ENCODE data around the gene ATXN1. TPM values are rescaled to one million over a fixed set of nuclear protein-coding genes. Genes with fewer than 3 reads are reported as not detected.
A peak's percentile ranks its signal among the peaks of the same experiment; 100 is the strongest.

The ATXN1 gene
- total and polyA plus RNA-seq, 2 of the 13 experiments (the other 11 are each of a cell fraction or from before 2014, with no cell fraction given), result 20.7 to 39.5 TPM

DNA sequence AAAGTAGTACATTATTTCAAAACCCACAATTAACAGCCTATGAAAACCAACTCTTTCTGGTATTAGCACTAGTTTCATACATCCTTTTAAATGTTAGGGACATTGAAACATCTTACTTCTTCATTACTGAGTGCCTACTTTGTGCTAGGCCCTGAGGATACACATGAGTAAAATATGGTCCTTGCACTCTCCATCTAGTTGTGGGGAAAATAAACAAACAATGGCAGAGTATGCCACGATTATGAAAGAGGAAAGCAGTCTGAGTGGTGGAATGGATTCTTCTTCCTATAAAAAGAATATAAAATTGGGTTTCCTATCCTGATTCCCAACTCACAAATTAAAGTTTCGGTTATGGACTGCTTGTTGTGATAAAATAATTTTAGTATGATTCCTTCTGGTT, 84.9 kb downstream of the ATXN1 start:
- Histone ChIP-seq H3K9ac (ENCODE audit: insufficient read depth, low read depth, low read length) (no peak overlapping the region), H4K20me1 (ENCODE audit: insufficient read depth, low read length) (no peaks in the 10 kb centered on the region), H3K36me3 (replicated peaks in 1 of 2; ENCODE audit: control insufficient read depth in 1 of 2, insufficient read depth in 2 of 2, low read length in 2 of 2) (no peaks in the 10 kb centered on the region), H2AFZ (ENCODE audit: low read length) (no peak overlapping the region), H3K4me2 (ENCODE audit: low read depth, low read length) (peak overlapping the region; percentile 43; the same call in 1 of the 2 replicates), H3K4me1 (ENCODE audit: insufficient read depth, low read length) (peaks cover 76% of the 10 kb centered on the region), H3K79me2 (ENCODE audit: insufficient read depth, low read length) (peaks cover 32% of the 10 kb centered on the region), H3K4me3 (replicated peaks in 1 of 3; ENCODE audit: insufficient read depth in 1 of 3, low read depth in 2 of 3, low read length in 3 of 3) (no peak overlapping the region), H3K27me3 (ENCODE audit: control insufficient read depth in 1 of 2, insufficient read depth in 2 of 2, low read length in 2 of 2) (no peaks in the 10 kb centered on the region), H3K9me3 (ENCODE audit: low read length) (no peaks in the 10 kb centered on the region), H3K27ac (ENCODE audit: extremely low read length, insufficient read depth, low read length) (peak overlapping the region; percentile 30)
- FAIRE-seq, result no peak
- in situ Hi-C loops (cut with HindIII; ENCODE audit: extremely low pct_ligation_motif_present, low pct_unique_long_range_greater_than_20kb), result no loop called here
- TSS peak; percentile 18 for BruUV-seq (replicated peaks)
- peak; percentile 30 for DNase-seq (ENCODE audit: low spot score)
- 40% methylated on average over 2 of the region's 2 CpGs for WGBS (ENCODE audit: low lambda C conversion rate)
- ChIA-PET POLR2A (no interaction called here), CTCF (ENCODE audit: low intra/inter-chr PET ratio, low total read pairs) (no interaction called here)
- intact Hi-C loops (cut with micrococcal nuclease; ENCODE audit: unreplicated experiment), result no loop called here
- peak; percentile 70 for ATAC-seq
- TF ChIP-seq ZNF510 (CRISPR knock-in tag; IDR thresholded peaks at IDR 0.05; ENCODE audit: low read depth), result no peak
- no peak for TF ChIP-seq SYNCRIP (IDR thresholded peaks at IDR 0.05; ENCODE audit: insufficient read depth, low read depth, low read length)
- no peak for TF ChIP-seq RFXANK (CRISPR knock-in tag; IDR thresholded peaks at IDR 0.05)
- no peak for TF ChIP-seq MIER3 (CRISPR knock-in tag; IDR thresholded peaks at IDR 0.05; ENCODE audit: borderline replicate concordance)
- TF ChIP-seq, protein P1, sequence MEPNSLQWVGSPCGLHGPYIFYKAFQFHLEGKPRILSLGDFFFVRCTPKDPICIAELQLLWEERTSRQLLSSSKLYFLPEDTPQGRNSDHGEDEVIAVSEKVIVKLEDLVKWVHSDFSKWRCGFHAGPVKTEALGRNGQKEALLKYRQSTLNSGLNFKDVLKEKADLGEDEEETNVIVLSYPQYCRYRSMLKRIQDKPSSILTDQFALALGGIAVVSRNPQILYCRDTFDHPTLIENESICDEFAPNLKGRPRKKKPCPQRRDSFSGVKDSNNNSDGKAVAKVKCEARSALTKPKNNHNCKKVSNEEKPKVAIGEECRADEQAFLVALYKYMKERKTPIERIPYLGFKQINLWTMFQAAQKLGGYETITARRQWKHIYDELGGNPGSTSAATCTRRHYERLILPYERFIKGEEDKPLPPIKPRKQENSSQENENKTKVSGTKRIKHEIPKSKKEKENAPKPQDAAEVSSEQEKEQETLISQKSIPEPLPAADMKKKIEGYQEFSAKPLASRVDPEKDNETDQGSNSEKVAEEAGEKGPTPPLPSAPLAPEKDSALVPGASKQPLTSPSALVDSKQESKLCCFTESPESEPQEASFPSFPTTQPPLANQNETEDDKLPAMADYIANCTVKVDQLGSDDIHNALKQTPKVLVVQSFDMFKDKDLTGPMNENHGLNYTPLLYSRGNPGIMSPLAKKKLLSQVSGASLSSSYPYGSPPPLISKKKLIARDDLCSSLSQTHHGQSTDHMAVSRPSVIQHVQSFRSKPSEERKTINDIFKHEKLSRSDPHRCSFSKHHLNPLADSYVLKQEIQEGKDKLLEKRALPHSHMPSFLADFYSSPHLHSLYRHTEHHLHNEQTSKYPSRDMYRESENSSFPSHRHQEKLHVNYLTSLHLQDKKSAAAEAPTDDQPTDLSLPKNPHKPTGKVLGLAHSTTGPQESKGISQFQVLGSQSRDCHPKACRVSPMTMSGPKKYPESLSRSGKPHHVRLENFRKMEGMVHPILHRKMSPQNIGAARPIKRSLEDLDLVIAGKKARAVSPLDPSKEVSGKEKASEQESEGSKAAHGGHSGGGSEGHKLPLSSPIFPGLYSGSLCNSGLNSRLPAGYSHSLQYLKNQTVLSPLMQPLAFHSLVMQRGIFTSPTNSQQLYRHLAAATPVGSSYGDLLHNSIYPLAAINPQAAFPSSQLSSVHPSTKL (CRISPR knock-in tag; IDR thresholded peaks at IDR 0.05), result peak; percentile 57; the same call in 1 of the 2 replicates
- TF ChIP-seq, protein P2, sequence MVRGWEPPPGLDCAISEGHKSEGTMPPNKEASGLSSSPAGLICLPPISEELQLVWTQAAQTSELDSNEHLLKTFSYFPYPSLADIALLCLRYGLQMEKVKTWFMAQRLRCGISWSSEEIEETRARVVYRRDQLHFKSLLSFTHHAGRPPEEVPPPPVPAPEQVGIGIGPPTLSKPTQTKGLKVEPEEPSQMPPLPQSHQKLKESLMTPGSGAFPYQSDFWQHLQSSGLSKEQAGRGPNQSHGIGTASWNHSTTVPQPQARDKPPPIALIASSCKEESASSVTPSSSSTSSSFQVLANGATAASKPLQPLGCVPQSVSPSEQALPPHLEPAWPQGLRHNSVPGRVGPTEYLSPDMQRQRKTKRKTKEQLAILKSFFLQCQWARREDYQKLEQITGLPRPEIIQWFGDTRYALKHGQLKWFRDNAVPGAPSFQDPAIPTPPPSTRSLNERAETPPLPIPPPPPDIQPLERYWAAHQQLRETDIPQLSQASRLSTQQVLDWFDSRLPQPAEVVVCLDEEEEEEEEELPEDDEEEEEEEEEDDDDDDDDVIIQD (CRISPR knock-in tag; IDR thresholded peaks at IDR 0.05; ENCODE audit: low read depth), result peak; percentile 61; the same call in 1 of the 2 replicates
- no peak for TF ChIP-seq ZNF160 (CRISPR knock-in tag; IDR thresholded peaks at IDR 0.05)
- no peak for TF ChIP-seq ZNF577 (CRISPR knock-in tag; IDR thresholded peaks at IDR 0.05; ENCODE audit: borderline replicate concordance, low read depth)
- no peak for TF ChIP-seq CHD2 (IDR thresholded peaks at IDR 0.05; ENCODE audit: low read depth, low read length)
- TF ChIP-seq, protein P3, sequence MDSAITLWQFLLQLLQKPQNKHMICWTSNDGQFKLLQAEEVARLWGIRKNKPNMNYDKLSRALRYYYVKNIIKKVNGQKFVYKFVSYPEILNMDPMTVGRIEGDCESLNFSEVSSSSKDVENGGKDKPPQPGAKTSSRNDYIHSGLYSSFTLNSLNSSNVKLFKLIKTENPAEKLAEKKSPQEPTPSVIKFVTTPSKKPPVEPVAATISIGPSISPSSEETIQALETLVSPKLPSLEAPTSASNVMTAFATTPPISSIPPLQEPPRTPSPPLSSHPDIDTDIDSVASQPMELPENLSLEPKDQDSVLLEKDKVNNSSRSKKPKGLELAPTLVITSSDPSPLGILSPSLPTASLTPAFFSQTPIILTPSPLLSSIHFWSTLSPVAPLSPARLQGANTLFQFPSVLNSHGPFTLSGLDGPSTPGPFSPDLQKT (CRISPR knock-in tag; IDR thresholded peaks at IDR 0.05; ENCODE audit: borderline replicate concordance), result no peak
- TF ChIP-seq SRSF9 (IDR thresholded peaks at IDR 0.05; ENCODE audit: borderline replicate concordance, insufficient read depth, low read depth, low read length, poor library complexity, severe bottlenecking), result no peak
- TF ChIP-seq, protein P4, sequence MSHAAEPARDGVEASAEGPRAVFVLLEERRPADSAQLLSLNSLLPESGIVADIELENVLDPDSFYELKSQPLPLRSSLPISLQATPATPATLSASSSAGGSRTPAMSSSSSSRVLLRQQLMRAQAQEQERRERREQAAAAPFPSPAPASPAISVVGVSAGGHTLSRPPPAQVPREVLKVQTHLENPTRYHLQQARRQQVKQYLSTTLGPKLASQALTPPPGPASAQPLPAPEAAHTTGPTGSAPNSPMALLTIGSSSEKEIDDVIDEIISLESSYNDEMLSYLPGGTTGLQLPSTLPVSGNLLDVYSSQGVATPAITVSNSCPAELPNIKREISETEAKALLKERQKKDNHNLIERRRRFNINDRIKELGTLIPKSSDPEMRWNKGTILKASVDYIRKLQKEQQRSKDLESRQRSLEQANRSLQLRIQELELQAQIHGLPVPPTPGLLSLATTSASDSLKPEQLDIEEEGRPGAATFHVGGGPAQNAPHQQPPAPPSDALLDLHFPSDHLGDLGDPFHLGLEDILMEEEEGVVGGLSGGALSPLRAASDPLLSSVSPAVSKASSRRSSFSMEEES (CRISPR knock-in tag; IDR thresholded peaks at IDR 0.05), result no peak
- TF ChIP-seq HIVEP1 (CRISPR knock-in tag; IDR thresholded peaks at IDR 0.05), result no peak
- TF ChIP-seq ZSCAN30 (CRISPR knock-in tag; IDR thresholded peaks at IDR 0.05), result no peak
- TF ChIP-seq, protein P5, sequence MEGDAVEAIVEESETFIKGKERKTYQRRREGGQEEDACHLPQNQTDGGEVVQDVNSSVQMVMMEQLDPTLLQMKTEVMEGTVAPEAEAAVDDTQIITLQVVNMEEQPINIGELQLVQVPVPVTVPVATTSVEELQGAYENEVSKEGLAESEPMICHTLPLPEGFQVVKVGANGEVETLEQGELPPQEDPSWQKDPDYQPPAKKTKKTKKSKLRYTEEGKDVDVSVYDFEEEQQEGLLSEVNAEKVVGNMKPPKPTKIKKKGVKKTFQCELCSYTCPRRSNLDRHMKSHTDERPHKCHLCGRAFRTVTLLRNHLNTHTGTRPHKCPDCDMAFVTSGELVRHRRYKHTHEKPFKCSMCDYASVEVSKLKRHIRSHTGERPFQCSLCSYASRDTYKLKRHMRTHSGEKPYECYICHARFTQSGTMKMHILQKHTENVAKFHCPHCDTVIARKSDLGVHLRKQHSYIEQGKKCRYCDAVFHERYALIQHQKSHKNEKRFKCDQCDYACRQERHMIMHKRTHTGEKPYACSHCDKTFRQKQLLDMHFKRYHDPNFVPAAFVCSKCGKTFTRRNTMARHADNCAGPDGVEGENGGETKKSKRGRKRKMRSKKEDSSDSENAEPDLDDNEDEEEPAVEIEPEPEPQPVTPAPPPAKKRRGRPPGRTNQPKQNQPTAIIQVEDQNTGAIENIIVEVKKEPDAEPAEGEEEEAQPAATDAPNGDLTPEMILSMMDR (CRISPR knock-in tag; IDR thresholded peaks at IDR 0.05), result no peak
